ENCODE data around the gene PDE10A.

DNA sequence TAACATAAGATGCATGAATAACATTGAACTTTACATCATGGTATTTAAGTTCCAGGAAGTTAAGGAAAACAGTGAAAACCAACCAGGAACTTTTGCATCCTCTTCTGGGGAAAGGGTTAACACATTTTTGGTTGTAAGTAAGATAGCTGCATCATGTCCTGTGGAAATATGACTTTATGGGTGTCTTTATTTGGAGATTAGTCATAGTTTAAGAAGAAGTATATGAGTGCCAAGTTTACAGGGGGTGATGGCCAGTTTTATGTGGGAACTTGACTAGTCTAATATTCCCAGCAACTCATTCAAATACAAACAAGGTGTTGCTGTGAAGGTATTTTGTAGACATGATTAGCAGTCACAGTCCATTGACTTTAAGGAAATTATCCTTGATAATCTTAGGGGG is 78.0 kb downstream of the PDE10A start:
- TF ChIP-seq EZH2 (IDR thresholded peaks at IDR 0.05; ENCODE audit: low read length, unreplicated experiment): no peak
- TF ChIP-seq, protein P1, sequence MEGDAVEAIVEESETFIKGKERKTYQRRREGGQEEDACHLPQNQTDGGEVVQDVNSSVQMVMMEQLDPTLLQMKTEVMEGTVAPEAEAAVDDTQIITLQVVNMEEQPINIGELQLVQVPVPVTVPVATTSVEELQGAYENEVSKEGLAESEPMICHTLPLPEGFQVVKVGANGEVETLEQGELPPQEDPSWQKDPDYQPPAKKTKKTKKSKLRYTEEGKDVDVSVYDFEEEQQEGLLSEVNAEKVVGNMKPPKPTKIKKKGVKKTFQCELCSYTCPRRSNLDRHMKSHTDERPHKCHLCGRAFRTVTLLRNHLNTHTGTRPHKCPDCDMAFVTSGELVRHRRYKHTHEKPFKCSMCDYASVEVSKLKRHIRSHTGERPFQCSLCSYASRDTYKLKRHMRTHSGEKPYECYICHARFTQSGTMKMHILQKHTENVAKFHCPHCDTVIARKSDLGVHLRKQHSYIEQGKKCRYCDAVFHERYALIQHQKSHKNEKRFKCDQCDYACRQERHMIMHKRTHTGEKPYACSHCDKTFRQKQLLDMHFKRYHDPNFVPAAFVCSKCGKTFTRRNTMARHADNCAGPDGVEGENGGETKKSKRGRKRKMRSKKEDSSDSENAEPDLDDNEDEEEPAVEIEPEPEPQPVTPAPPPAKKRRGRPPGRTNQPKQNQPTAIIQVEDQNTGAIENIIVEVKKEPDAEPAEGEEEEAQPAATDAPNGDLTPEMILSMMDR (conservative IDR thresholded peaks at IDR 0.05; ENCODE audit: low read depth, low read length): no peak

Measured in PC-3 (cell line).